DOHH2 (cell line): ENCODE data around the gene DYNLT2B.

Experiments
- H3F3A ChIP-seq: fragments of 200-600 bp; sonication (generic), shearing (Covaris generic); 2 replicates; pipeline ENCODE4 v1.6.0; 2016; ENCODE audit warnings: antibody characterized with exemption, mild to moderate bottlenecking; ENCODE audit not compliant: control insufficient read depth, insufficient read depth
- H3K27ac ChIP-seq: fragments of 200-600 bp; sonication (generic); 2 replicates; pipeline ENCODE4 v1.5.1; 2014; ENCODE audit warnings: low read depth, mild to moderate bottlenecking, low read length, moderate library complexity
- H3K27me3 ChIP-seq: fragments of 200-600 bp; sonication (generic); 2 replicates; pipeline ENCODE4 v1.6.1; 2014; ENCODE audit warnings: mild to moderate bottlenecking, low read length, mixed read lengths; ENCODE audit not compliant: control insufficient read depth
- H3K36me3 ChIP-seq: fragments of 200-600 bp; sonication (generic); 2 replicates; pipeline ENCODE4 v1.6.1; 2014; ENCODE audit warnings: mild to moderate bottlenecking, low read length, moderate library complexity, mixed read lengths; ENCODE audit not compliant: control insufficient read depth
- H3K4me1 ChIP-seq: fragments of 200-600 bp; sonication (generic); 2 replicates; pipeline ENCODE4 v1.6.1; 2014; ENCODE audit warnings: mild to moderate bottlenecking, low read length, mixed read lengths; ENCODE audit not compliant: control insufficient read depth
- H3K4me2 ChIP-seq: fragments of 200-600 bp; sonication (generic); 2 replicates; pipeline ENCODE4 v1.6.0; 2014; ENCODE audit warnings: mild to moderate bottlenecking, low read length, moderate library complexity
- H3K4me3 ChIP-seq: fragments of 200-600 bp; sonication (generic); 2 replicates; pipeline ENCODE4 v1.5.1; 2014; ENCODE audit warnings: mild to moderate bottlenecking, low read length, mixed read lengths
- H3K79me2 ChIP-seq: fragments of 200-600 bp; sonication (generic); 2 replicates; pipeline ENCODE4 v1.6.1; 2014; ENCODE audit warnings: mild to moderate bottlenecking, low read length, mixed read lengths; ENCODE audit not compliant: control insufficient read depth
- H3K9me2 ChIP-seq: fragments of 200-600 bp; sonication (generic); replicated peaks from 2 replicates; pipeline ENCODE4 v1.6.1; 2014; ENCODE audit warnings: mild to moderate bottlenecking, low read length, mixed read lengths; ENCODE audit not compliant: control insufficient read depth
- H3K9me3 ChIP-seq: fragments of 200-600 bp; sonication (generic); 2 replicates; pipeline ENCODE4 v1.6.1; 2014; ENCODE audit warnings: antibody characterized with exemption, low read length, mixed read lengths; ENCODE audit not compliant: control insufficient read depth, insufficient read depth
- H4K20me1 ChIP-seq: fragments of 200-600 bp; sonication (generic); 2 replicates; pipeline ENCODE4 v1.6.0; 2014; ENCODE audit warnings: low read depth, mild to moderate bottlenecking, antibody characterized with exemption, low read length, moderate library complexity; ENCODE audit not compliant: control insufficient read depth, insufficient read depth
- EZH2phosphoT487 ChIP-seq: fragments of 200-600 bp; sonication (generic); IDR thresholded peaks from 2 replicates; pipeline ENCODE4 v1.6.1; 2017; ENCODE audit warnings: borderline replicate concordance, mild to moderate bottlenecking, antibody characterized with exemption, low read length, moderate library complexity, mixed read lengths
- TF ChIP-seq, protein P1 (sequence below): fragments of 200-600 bp; sonication (generic); IDR thresholded peaks from one replicate; pipeline ENCODE4 v1.5.1; 2014; ENCODE audit warnings: antibody characterized with exemption, mild to moderate bottlenecking, low read depth, low read length; ENCODE audit not compliant: poor library complexity, severe bottlenecking

Gene DYNLT2B

DNA sequence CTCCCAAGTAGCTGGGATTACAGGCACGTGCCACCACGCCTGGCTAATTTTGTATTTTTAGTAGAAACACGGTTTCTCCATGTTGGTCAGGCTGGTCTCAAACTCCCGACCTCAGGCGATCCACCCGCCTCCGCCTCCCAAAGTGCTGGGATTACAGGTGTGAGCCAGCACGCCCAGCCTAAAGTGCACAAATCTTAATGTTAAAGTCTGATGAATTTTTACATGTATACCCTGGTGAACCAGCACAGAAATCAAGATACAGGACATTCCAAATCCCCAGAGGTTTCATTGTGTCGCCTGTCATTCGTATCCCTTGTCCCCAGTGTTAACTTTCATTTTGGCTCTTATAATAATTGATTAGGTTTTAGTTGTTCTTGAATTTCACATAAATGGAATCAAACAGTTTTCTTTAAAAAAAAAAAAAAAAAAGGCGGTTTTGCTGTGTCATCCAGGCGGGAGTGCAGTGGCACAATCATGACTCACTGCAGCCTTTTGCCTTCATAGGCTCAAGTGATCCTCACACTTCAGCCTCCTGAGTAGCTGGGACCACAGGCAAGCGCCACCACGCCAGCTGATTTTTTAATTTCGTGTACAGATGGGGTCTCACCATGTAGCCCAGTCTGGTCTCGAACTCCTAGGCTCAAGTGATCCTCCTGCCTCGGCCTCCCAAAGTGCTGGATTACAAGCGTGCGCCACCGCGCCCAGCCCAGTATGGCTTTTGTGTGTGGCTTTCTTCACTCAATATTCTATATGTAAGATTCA is 21.6 kb upstream of the DYNLT2B start:
- H3K4me1 ChIP-seq, result peaks cover 3% of the 10 kb centered on the region

DNA sequence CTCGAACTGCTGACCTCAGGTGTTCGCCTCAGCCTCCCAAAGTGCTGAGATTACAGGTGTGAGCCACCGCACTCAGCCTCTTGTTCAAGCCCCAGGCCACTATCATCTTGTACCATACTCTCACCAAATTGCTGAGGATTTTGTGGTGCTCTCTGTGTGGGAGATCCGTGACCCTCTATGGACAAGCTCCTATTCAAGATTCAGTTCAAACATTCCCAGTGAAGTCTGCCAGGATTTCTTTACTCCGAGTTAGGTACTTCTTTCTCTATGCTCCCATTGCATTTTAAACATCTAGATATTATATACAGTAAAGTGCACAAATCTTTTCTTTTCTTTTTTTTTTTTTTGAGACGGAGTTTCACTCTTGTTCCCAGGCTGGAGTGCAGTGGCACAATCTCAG is 21.0 kb upstream of the DYNLT2B start:
- H3K4me2 ChIP-seq, result no peak overlapping the region
- TF ChIP-seq EZH2phosphoT487, result no peak
- TF ChIP-seq, protein P1, sequence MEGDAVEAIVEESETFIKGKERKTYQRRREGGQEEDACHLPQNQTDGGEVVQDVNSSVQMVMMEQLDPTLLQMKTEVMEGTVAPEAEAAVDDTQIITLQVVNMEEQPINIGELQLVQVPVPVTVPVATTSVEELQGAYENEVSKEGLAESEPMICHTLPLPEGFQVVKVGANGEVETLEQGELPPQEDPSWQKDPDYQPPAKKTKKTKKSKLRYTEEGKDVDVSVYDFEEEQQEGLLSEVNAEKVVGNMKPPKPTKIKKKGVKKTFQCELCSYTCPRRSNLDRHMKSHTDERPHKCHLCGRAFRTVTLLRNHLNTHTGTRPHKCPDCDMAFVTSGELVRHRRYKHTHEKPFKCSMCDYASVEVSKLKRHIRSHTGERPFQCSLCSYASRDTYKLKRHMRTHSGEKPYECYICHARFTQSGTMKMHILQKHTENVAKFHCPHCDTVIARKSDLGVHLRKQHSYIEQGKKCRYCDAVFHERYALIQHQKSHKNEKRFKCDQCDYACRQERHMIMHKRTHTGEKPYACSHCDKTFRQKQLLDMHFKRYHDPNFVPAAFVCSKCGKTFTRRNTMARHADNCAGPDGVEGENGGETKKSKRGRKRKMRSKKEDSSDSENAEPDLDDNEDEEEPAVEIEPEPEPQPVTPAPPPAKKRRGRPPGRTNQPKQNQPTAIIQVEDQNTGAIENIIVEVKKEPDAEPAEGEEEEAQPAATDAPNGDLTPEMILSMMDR, result no peak
- no peaks in the 10 kb centered on the region for H3K79me2 ChIP-seq

More for the DNA sequence above, 21.6 kb upstream of the DYNLT2B start:
- no peaks in the 10 kb centered on the region for H3K36me3 ChIP-seq
- no peak for TF ChIP-seq EZH2phosphoT487
- TF ChIP-seq, protein P1, result no peak
- no peaks in the 10 kb centered on the region for H3K79me2 ChIP-seq
- no peaks in the 10 kb centered on the region for H3K9me3 ChIP-seq
- no peak overlapping the region for H3K4me3 ChIP-seq
- H3K4me2 ChIP-seq, result no peak overlapping the region
- no peaks in the 10 kb centered on the region for H3F3A ChIP-seq
- no peaks in the 10 kb centered on the region for H3K27me3 ChIP-seq
- no peak overlapping the region for H3K27ac ChIP-seq
- no peaks in the 10 kb centered on the region for H4K20me1 ChIP-seq
- H3K9me2 ChIP-seq, result no peaks in the 10 kb centered on the region

DNA sequence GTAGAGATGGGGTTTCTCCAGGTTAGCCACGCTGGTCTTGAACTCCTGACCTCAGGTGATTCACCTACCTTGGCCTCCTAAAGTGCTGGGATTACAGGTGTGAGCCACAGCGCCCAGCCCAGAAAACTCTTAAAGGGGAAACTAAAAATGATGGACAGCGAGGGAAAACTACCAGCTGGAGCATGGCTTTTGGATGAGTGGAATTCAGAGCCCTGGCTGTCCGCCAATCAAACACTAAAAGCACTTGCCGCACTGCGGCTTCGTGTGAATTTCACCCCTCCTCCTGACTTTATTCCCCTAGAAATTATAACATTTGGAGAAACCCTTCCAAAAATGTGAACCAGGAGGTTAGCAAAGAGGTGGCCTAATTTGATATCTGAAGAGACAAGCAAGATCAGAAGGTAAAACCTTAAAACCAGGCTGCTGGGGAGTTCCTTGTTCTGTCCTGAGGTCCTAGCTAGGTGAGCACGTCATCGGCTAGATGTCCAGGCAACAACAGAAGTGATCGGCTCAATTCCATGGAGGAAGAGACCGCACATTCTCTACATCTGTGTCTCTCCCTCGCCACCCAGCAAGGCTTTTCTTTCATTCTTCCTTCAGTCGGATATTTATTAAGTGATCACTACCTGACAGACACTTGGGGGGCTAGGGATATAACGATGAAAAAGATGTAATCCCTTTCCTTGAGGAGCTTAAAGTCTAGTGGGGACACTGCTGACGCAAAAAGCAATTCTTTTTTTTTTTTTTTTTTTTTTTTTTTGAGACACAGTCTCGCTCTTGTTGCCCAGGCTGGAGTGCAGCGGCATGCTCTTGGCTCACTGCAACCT is 18.5 kb upstream of the DYNLT2B start:
- no peaks in the 10 kb centered on the region for H4K20me1 ChIP-seq
- no peaks in the 10 kb centered on the region for H3F3A ChIP-seq
- no peaks in the 10 kb centered on the region for H3K9me3 ChIP-seq
- H3K4me2 ChIP-seq, result no peak overlapping the region
- H3K4me3 ChIP-seq, result no peak overlapping the region
- H3K27ac ChIP-seq, result no peak overlapping the region
- H3K4me1 ChIP-seq, result no peaks in the 10 kb centered on the region
- TF ChIP-seq EZH2phosphoT487, result no peak
- TF ChIP-seq, protein P1, result no peak
- H3K36me3 ChIP-seq, result no peaks in the 10 kb centered on the region
- no peaks in the 10 kb centered on the region for H3K9me2 ChIP-seq
- H3K79me2 ChIP-seq, result no peaks in the 10 kb centered on the region
- no peaks in the 10 kb centered on the region for H3K27me3 ChIP-seq

More for the DNA sequence above, 21.0 kb upstream of the DYNLT2B start:
- Histone ChIP-seq H4K20me1 (no peaks in the 10 kb centered on the region), H3K27me3 (no peaks in the 10 kb centered on the region), H3F3A (no peaks in the 10 kb centered on the region), H3K4me3 (no peak overlapping the region), H3K9me3 (no peaks in the 10 kb centered on the region), H3K9me2 (no peaks in the 10 kb centered on the region), H3K36me3 (no peaks in the 10 kb centered on the region), H3K27ac (no peak overlapping the region), H3K4me1 (no peaks in the 10 kb centered on the region)
